Stimulated activated CD8-positive, alpha-beta memory T cell treated with anti-CD3 and anti-CD28 coated beads, Interleukin-12 subunit alpha, Interleukin-12 subunit beta, amount 100 ng/mL, for 24 hours (primary cell): Measurements from ENCODE around the gene ZNF469.
"Not testable (repeated sequence)": the region's sequence is repeated elsewhere in the genome, so short reads cannot be mapped to it uniquely, and the experiment has no call there.

Source experiments
- DNase-seq: peaks from one replicate; pipeline ENCODE4 v3.0.0-alpha.2; 2020; ENCODE audit errors: extremely low read depth

Gene ZNF469

DNA sequence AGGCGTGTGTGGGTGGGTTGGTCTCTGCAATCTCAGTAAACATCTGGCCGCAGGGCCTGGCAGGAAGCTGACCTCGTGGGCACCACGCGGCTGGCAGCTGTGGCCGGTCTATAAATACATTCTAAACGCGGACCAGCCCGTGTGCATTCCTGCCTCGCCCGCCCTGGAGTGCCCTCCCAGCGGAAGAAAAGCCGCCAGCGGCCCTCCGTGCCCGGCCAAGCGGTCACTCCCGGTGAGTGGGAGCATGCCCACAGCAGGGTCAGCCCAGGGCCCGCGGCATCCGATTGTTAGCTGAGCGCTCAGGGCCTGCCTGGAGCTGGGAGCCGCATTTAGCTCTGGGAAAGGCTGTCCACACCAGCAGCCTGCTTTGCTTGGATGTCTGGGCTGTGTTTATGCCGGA lies 10.3 kb downstream of the ZNF469 start:
- DNase-seq, result no peak

DNA sequence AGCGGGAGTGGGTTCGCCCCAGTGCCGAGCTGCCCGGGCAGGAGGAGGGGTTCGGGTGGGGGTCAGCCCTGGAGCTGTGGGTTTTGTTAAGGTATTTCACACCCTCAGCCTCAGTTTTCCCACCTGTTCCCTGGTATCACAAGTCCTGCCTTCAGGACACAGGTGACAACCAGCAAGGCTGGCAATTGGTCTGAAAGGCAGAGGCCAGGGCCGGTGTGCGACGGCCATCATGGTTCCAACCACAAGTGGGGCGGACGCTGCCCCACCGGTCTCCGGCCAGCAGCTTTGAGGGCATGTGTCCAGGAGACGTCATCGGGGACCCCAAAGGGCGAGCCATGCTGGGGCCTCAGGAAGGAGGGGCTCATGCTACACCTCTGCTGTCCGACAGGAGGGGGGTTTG lies 10.8 kb downstream of the ZNF469 start:
- DNase-seq, result no peak

- no peak for DNase-seq
These were observed 11.7 kb downstream of the ZNF469 start for GRCh38 chr16:88394426-88394825.

DNA sequence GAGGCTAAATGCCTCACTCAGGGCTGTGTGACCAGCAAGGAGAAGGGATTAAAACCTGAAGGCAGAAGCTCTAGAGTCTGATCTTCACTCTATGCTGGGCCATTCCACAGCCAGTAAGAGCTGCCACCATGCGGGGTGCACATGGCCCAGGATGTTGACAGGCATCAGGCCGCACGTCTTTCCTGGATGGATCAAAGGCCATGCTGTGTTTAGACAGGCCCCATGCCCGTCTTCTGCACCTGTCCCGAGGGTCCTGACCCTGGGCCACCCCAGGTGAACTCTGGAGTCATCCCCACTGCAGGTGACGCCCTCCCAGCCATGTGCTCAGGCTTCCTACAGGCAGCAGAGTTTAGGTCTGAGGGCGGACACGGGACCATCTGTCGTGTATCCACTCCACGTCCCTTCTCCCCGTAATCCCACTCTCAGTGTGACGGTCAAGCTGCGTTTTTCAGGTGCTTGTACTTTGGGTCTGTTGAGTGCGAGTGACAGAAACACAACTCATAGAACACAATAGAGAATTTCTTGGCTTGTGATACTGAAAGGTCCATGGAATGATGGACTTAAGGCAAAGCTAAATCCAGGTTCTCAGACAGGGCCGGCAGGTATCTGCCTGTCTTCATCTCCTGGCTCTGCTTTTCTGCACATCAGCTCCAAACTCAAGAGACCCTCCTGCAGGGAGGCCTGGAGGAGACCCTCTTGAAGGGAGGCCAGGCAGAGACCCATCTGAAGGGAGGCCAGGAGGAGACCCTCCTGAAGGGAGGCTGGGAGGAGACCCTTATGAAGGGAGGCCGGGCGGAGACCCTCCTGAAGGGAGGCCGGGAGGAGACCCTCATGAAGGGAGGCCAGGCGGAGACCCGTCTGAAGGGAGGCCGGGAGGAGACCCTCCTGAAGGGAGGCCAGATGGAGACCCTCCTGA lies 13.2 kb downstream of the ZNF469 start:
- no peak for DNase-seq

GRCh38 chr16:88398170-88398873 lies 15.6 kb downstream of the ZNF469 start:
- no peak for DNase-seq

GRCh38 chr16:88398874-88399178 lies 16.1 kb downstream of the ZNF469 start:
- DNase-seq, result no peak

DNA sequence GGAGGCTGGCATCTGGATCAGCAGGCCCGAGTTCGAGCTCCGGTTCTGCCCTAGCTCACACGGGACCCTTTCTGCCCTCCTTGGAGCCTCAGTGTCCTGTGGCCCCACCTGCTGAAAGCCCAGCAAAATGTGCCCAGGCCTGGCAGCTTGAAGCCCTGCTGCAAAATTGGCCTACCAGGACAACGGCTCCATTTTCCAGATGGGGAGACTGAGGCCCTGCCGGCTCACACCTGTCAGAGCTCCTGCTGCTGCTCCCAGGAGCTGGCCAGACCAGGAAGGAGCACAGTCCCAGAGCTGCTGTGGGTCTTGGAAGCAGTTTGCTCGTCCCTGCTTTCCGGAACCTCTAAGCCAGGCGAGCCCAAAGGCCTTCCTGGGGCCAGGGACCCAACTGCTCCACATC lies 17.4 kb downstream of the ZNF469 start:
- no peak for DNase-seq

GRCh38 chr16:88401604-88402246 lies 19.0 kb downstream of the ZNF469 start:
- DNase-seq, result no peak

DNA sequence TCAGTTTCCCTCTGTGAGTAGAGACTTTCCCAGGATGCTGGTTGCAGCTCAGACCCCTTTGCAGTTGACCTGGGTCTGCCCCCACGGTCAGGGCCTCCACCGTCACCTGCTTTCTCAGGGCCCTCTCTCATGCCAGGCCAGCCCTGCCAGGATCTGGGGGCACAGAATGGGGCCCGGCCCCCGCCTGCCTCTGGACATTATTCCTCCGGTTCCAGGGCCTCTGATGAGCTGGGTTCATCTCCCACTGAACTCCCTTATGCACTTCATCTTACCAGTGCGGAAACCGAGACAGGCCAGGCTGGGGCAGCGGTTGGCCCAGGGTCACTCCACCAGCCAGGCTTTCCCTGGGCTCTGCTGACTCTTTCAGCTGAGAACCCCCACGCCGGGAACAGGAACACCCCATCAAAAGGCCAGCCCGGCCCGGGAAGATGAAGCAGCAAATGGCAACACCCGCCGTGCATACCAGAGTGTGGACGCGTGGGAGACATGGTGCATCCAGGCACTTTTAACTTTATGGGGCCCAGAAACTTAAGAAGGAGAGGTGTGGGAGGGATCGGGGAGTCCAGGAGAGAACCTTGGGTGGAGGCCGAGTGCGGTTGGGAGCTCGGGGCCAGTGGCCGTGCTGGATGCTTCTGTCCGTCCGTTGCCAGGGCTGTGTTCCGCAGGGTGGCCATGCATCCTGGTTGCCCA lies 19.9 kb downstream of the ZNF469 start:
- DNase-seq, result no peak

- DNase-seq, result no peak
These were observed 21.2 kb downstream of the ZNF469 start for GRCh38 chr16:88403794-88404581.

- no peak for DNase-seq
These were observed 22.0 kb downstream of the ZNF469 start for GRCh38 chr16:88404769-88405168.

DNA sequence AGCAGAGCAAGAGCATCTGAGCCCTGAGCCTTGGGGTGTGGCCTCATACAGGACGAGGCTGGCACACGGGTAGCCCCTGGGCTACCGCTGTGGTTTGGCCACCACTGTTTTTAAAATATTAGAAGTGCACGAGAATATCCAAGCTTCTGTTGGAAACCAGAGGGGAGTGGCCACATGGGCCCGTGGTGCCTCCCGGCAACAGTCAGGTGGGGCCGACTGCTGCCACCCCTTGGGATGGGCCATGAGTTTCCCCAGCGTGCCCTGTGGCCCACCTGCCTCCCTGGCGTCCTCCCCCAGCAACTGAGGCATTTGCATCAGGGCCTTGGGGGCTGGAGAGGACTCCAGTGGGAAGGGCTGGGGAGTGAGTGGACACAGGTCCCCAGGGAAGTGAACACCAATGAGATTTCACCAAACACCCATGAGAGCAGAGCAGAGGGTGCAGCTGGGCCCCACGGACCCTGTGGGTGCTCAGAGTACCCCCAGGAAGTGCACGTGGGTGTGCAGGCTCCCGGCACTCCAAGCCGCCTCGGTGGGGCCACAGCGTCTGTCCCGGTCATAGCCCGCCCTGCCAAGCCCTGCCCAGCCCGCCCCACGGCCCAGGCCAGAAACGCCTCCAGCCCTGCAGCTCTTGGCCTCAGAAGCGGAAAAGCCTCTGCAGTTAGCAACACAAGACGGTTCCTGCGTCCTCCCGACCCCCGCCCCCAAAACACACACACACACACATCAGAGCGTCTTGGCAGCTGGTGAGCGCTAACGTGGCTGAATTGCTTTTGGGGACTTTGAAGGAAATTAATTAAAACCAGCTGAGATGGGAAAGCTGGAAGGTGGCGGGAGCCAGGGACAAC lies 22.7 kb downstream of the ZNF469 start:
- DNase-seq, result no peak

- DNase-seq, result no peak
These were observed 23.6 kb downstream of the ZNF469 start for GRCh38 chr16:88406096-88407041.

DNA sequence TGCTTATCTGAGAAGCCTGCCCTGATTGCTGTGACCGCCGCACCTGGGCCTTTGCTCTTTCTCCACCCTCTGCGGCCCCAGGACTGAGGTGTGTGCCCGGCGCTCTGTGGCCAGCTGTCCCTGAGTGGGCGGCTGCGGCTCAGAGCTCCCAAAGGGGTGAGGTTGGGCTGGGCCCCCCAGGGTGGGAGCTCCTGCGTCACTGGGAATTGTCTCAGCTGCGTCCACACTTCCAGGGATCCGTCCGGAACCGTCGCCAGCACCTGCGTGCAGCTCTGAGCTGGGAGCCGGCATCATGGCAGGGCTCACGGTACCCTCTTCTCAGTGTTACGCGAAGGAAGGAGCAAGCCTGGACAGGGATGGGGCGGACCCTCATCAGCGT lies 24.3 kb downstream of the ZNF469 start:
- no peak for DNase-seq

- DNase-seq, result no peak
These were observed 25.0 kb downstream of the ZNF469 start for GRCh38 chr16:88407807-88408206.

- no peak for DNase-seq
These were observed 25.9 kb downstream of the ZNF469 start for GRCh38 chr16:88408561-88409142.

DNA sequence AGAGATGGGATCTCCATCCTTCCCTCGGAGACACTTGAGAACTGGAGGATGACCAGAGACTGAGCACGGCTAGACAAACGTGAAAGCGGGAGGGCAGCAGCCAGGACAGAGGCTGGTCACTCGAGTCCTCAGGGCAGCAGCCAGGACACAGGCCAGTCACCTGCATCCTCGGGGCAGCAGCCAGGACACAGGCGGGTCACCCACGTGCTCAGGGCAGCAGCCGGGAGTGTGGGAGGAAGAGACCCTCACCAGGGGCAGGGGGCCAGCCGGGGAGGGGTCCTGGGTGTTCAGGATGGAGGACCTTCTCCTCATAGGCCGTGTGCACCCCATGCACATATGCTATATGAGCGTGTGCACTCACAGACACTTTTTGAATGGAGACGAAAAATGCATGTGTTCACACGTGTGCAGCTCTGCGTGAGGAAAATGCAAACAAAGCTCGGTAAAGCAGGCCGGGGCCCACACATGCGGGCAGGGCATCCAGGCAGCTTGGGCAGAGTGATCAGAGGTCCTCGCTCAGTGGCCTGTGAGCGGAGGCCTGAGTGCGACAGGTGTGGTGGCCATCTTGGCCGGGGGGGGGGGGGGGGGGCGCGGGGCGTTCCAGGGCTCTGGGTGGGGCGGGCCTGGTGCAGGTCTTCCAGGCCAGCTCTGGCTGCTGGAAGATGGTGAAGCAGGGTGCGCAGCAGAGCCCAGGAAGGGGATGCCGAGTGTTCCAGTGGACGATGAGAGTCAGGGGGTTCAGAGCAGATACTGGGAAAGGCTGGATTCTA lies 26.7 kb downstream of the ZNF469 start:
- no peak for DNase-seq

DNA sequence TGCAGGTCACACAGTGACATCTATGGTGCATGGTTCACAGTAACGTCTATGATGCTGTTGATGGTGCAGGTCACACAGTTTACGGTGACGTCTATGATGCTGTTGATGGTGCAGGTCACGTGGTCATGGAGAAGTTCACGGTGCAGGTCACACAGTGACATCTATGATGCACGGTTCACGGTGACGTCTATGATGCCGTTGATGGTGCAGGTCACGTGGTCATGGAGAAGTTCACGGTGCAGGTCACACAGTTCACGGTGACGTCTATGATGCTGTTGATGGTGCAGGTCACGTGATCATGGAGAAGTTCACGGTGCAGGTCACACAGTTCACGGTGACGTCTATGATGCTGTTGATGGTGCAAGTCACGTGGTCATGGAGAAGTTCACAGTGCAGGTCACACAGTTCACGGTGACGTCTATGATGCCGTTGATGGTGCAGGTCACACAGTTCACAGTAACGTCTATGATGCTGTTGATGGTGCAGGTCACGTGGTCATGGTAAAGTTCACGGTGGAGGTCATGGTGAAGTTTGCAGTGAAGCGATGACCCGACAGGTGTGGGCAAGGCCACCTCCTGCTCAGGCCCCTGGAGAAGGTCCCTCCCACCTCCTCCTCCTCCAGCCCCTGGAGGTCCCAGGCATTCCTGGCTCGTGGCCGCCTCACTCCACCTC lies 27.7 kb downstream of the ZNF469 start:
- DNase-seq, result not testable (repeated sequence)
